HL-60/S4 (cell line): ENCODE measurements around the gene MTR.
"Not testable (repeated sequence)": the region's sequence is repeated elsewhere in the genome, so short reads cannot be mapped to it uniquely, and the experiment has no call there.

Source experiments
- in situ Hi-C: fragments of 300-500 bp; cut with MboI; formaldehyde crosslinking; loops from 2 replicates; pipeline ENCODE4 v1.14.3; 2022; ENCODE audit warnings: low sequenced_read_pairs

The MTR gene

DNA sequence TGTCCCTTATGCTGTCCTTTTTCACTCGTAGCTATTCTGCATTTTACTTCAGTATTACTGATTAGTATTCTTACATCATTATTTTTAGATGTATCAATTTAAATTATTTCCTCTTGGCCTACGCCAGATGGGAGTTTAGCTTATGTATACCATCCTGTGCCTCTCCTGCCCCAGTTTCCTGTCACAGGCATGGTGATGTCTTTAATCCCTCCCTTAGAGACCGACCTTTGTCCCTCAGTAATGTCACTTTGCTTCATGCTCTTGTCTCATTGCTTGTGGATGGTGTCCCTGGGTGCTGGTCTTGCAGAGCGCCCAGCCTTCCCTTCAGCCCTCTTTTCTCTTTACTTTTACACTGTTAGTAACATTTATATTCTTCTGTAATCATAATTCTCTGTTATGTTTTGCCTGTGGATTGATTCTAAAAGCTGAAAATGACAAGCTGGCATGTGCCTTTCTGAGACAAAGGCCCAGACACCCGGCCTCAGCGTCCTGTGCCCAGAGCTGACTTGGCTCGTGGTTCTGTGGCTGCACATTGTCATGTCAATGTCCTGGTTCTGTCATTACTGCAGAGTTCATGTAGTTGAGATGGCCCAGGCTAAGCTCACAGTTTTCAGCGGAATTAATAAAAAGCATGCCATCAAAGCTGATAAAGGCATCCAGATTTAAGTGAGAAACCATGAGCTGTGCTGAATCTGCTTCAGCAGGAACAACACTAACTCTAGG lies 100.7 kb downstream of the MTR start:
- in situ Hi-C loops = no loop called here

- in situ Hi-C loops = no loop called here
These were observed 101.6 kb downstream of the MTR start for GRCh38 chr1:236896716-236897115.

- in situ Hi-C loops = no loop called here
These were observed 110.0 kb downstream of the MTR start for GRCh38 chr1:236904892-236905741.

- in situ Hi-C loops = no loop called here
These were observed 112.1 kb downstream of the MTR start for GRCh38 chr1:236907205-236907604.

DNA sequence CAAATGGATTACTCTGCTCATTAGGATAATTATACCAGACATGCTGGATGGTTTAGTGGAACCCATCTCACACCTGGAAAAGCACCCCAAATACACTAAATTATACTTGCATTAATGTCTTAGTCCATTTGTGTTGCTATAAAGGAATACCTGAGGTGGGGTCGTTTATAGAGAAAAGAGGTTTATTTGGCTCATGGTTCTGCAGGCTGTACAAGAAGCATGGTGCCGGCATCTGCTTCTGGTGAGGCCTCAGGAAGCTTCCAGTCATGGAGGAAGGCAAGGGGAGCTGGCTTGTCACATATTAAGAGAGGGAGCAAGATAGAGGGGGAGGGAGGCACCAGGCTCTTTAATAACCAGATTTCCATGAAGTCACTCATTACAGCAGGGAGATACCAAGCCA lies 113.6 kb downstream of the MTR start:
- in situ Hi-C loops = no loop called here

DNA sequence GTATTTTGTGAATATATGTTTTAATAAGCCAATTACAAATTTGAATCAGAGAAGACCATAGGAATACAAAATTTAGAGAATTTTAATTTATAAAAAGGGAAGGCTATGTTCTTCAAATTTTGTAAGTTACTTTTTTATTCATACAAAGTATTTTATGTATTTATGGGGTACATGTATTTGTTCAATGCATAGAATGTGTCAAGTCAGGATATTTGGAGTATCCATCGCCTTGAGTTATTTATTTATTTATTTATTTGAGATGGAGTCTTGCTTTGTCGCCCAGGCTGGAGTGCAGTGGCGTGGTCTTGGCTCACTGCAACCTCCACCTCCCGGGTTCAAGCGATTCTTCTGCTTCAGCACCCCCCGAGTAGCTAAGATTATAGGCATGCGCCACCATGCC lies 116.0 kb downstream of the MTR start:
- in situ Hi-C loops = not testable (repeated sequence)

DNA sequence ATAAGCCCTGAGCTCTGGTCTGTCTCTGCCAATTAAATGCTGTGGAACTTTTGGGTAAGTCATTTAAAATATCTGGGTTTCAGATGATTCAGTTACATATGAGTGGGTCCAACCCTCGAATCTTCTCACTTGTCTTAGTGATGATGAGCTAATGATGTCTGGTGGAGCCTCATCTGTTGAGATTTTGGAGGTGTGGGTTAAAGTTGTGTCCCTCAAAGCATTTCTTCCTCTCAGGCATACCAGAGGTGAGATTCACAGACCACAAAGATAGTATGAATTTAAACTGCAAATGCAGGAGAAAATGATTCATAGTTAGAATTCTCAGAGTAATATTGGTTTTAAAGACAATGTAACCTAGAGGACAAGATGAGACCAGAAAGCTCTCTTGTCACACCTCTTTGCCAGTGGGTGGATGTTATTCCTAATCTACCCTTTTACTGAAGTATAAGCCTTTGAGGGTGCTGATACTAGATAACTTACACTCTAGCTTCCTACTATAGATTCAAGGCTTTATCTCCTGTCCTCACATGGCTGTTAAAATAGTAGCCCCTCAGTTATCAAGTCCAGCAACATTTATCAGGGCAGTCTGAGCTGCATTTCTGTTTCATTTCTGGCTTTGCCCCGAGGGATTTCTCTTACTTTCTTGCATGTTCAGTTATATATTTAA lies 118.4 kb downstream of the MTR start:
- in situ Hi-C loops = no loop called here

- in situ Hi-C loops = no loop called here
These were observed 119.3 kb downstream of the MTR start for GRCh38 chr1:236914375-236914774.

DNA sequence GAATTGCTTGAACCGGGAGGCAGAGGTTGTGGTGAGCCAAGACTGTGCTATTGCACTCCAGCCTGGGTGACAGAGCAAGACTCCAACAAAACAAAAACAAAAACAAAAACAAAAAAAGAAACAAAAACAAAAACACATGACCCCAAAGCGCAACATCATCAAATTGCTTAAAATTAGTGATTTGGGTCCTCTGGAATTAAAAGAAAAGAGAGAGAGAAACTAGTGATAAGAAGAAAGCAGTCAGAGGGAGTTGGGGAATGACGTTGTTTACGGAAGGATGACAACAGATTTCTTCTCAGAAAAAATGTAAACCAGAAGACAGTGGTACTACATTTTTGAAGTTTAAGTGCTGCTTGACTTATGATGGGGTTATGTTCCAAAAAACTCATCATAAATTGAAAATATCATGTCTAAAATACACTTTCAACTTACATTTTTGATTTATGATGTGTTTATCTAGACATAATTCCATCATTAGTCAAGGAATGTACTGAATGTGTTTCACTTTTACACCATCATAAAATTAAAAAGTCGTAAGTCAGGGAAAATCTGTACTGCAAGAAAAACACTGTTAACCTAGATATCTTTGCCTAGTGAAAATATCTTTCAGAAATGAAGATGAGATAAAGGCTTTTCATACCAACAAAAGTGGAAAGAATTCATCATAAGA lies 121.2 kb downstream of the MTR start:
- in situ Hi-C loops = no loop called here

GRCh38 chr1:236917448-236917847 lies 122.4 kb downstream of the MTR start:
- in situ Hi-C loops = no loop called here

DNA sequence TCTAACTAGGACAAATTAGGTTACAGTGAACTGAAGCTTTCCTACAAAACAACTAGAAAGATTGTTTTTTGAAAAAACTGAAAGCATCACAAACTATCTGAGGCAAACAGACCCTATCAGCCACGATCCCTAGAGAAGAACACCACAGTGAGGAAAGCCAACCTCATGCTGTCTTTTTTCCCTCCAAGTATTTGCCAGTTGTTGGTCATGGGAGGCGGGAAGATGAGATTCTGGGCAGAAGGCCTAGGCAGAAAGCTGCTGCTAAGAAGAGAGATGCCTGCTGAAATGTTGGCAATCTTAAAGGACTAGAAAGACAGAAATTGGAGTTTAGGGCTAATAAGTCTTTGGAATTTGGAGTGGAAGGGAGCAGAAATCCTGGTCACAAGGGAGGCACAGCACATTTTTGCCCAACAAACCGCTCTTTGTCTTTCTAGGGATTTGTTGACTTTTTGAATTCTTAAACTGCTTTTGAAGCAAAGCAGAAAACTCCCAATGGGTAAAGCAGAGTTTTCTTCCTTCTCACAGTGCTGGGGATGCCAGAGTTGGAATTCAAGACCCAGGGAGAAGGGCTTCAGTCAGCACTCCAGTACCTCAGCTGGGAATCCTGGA lies 125.3 kb downstream of the MTR start:
- in situ Hi-C loops = no loop called here

DNA sequence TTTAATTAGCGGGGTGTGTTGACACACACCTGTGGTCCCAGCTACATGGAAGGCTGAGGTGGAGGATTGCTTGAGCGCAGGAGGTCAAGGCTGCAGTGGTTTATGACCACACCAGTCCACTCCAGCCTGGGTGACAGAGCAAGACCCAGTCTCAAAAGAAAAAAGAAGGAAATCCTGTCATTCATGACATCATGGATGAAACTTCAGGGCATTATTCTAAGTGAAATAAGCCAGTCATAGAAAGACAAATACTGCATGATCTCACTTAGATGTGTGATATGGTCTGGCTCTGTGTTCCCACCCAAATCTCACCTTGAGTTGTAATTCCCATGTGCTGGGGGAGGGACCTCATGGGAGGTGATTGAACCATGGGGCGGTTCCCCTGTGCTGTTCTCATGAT lies 126.5 kb downstream of the MTR start:
- in situ Hi-C loops = no loop called here

DNA sequence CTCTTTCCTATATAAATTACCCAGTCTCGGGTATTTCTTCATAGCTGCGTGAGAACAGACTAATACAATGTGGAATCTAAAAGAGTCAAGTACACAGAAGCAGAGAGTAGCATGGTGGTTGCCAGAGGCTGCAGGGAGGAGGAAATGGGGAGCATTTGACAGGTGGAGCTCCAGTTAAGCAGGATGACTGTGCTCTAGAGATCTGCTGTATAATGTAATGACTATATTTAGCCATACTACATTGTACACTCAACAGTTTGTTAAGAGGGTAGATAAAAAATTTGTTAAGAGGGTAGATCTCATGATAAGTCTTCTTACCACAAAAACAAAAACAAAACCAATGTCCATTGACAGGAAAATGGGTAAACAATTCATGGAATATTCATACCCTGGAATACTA lies 127.1 kb downstream of the MTR start:
- in situ Hi-C loops = no loop called here

DNA sequence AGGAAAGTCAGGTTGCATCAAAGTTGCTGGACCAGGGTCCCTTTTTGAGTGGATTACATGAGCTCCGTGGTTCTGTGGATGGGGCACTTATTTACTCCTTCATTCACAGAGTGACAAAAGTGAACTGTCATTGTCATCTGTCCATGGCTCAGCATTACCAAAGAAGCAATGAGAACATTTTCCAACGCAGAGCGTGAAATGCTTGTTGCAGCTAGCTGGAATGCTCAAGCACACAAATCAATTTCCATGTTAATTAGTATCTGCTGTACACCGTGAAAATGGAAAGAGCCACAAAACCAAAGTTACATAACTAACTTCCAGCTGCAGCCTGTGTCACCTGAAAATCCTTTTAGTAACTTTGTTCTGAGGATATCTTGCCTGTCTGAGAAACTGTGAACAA lies 130.3 kb downstream of the MTR start:
- in situ Hi-C loops = no loop called here

DNA sequence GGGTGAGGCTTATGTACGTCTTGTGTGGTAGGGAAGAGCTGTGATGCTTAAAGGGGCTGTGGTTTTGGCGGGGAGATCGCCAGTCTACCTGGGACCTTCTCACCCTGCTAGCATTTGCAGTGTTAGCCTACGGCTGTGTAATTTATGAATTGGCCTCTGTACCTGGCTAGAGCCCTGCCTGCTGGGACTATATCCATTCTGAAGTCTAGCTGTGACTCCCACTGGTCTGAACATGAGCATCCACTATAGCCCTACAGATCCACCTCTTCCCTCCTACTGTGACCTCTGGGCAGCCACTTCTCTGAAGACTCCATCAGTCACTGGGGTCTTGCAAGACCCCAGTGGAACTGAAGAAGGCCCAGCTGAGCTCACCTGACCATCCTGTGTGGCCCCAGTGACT lies 135.4 kb downstream of the MTR start:
- in situ Hi-C loops = no loop called here

DNA sequence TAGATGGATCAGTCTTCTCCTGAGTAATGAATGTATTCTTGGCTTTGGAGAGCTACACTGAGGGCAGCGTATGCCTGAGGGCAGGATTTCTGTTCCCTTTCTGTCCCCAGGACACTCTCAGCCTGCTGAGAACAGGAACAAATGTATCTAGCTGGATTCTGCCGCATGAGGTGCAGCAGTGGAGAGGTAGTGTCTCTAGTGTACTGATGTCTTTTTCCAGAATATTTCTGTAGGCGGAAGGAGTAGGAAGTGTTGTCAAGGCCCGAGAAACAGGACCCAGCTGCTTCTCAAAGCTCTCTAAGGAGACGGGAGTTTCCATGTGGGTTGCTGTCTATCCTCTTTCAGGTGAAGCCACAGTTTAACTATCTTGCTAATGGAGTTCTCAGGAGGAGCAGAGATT lies 143.7 kb downstream of the MTR start:
- in situ Hi-C loops = no loop called here

- in situ Hi-C loops = no loop called here
These were observed 147.3 kb downstream of the MTR start for GRCh38 chr1:236942431-236942830.

- in situ Hi-C loops = no loop called here
These were observed 149.5 kb downstream of the MTR start for GRCh38 chr1:236944556-236944955.

DNA sequence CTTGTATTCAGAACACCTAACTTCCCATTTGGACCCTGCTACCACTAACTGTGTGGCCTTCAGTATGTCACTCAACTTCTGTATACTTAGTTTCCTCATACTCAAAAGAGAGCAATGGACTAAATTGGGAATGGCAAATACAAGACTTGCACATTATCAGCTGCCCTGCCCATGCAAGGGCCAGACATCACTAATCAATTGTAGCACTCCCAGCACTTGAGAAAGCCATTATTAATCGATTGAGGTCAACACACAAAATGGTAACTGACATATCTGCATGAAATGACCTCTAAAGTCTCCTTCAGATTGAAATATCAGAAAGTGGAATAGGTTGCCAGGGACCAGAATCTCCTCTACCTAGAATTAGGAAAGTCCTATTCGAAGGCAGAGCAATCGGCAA lies 149.9 kb downstream of the MTR start:
- in situ Hi-C loops = no loop called here

DNA sequence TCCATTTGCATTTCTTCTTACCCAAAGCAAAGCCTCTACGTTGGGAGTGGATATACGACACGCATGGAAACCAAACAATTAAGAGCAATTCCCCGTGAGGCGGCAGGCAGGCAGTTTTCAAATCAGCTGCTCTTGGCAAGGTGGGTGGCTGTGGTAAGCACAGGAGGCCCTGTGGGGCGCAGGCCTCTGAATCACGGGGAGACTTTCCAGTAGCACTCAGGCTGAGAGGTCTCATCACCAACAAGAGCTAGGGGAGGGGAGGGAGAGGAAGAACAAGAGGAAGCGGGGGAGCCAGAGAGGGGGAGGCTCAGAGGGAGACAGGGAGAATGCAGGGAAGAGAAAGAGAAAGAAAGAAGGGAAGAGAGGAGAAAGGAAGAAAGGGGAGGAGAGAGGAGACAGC lies 152.7 kb downstream of the MTR start:
- in situ Hi-C loops = no loop called here

- in situ Hi-C loops = no loop called here
These were observed 153.3 kb downstream of the MTR start for GRCh38 chr1:236948381-236948780.
